NCI-H526 treated with DMSO at 0.1 percent for 48 hours (cell line): ENCODE results near the gene OSTC.
A peak's percentile ranks its signal among the peaks of the same experiment; 100 is the strongest.

Experiments
- DNase-seq: peaks from one replicate; lab custom pipeline; 2025; lab: John Stamatoyannopoulos, UW

The OSTC gene

GRCh38 chr4:108650212-108651013, at the start of gene OSTC:
OSTC (plus strand) TSS chr4:108650599; CDS start chr4:108650656, 57 bp downstream.
- DNase-seq: peak; percentile 97

DNA sequence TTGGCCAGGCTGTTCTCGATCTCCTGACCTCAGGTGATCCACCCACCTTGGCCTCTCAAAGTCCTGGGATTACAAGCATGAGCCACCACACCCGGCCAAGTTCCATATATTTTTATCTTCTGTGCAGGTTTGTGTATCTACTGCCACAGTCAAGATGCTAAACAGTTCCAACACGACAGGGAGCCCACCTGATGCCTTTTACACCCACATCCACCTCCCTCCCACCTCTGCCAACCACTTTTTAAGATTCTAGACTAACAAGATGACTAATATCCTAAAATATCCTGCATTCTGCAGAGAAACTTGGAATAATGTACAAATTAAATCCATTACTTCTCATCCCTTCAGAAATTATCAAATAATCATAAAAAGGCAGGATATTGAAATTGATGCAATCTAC, 49.3 kb upstream of the OSTC start:
- no peak for DNase-seq

DNA sequence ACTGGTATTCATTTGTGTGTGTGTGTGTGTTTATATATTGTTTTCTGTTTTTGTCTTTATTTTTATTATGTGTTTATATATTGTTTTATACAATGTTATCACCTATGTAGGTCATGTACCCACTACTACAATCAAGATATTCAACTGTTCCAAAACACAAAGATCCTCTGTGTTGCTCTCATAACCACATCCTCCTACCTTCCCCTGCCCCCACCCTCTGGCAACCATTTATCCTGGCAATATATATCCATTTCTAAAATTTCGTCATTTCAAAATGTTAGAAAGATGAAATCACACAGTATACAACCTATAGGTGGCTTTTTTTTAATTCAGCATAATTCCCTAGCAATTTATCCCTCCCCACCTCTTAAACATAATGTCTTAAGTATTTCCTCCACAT, 48.9 kb upstream of the OSTC start:
- no peak for DNase-seq

DNA sequence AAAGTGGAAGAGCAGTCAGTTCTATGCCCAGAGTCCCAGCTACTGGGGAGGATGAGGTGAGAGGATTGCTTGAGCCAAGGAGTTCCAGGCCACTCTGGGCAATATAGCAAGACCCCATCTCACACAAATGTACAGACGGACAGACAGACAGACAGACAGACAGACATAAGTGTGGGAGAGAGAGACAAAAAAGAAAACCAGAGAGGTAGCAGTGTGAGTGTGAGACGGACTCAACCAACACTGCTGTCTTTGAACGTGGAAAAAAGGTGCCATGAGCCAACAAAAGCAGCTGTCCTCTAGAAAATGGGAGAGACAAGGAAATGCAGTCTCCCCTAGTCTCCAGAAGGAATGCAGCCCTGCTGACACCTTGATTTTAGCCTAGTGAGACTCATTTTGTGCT, 48.2 kb upstream of the OSTC start:
- DNase-seq: no peak

DNA sequence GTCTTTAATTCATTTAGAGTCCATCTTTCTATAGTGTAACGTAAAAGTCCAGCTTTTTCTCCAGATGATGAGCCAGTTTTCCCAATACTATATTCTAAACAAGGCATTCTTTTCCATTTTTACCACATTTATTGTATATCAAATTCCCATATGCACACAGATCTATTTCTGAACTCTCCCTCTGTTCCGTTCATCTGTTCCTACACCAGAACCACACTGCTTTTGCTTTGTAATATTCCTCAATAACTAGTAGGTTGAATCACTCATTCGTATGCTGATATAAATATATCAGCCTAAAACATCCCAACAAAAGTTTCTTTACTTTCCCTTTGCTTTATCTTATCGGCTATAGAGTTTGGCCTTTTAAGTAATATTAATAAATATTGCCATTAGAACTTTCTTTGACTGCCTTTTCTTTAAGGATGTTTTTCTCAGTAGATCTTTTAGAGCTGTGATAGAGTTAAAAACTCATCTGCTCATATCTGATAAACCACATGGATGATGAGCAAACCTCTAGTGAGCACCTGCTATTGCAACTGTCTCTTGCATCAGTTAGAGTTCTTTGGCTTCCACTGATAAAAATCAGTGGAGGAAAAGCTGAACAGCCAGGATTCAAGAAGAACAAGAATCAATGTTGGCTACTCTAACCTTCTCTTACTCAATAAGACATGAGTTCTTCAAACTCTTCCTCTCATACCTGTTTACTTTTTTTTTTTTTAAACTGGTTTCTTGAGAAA, 43.2 kb upstream of the OSTC start:
- DNase-seq: no peak

DNA sequence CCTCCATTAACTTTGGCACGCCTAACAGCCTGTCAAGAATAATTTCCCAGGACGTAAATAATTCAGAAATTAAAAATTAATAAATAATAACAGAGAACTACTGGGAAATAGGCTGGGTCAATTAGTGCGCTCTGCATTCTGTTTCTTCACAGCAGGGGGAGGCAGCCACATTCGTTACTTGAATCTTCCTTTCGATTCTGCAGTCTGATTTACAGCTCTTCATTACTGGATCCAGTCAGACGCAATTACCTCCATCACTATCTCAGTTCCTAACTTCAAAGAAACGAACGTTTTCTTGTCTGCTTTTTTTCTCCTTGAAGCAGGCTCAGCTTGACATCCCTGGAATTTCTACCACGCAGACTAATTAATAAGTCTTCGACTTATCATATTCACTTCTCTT, 39.0 kb upstream of the OSTC start:
- DNase-seq: no peak

DNA sequence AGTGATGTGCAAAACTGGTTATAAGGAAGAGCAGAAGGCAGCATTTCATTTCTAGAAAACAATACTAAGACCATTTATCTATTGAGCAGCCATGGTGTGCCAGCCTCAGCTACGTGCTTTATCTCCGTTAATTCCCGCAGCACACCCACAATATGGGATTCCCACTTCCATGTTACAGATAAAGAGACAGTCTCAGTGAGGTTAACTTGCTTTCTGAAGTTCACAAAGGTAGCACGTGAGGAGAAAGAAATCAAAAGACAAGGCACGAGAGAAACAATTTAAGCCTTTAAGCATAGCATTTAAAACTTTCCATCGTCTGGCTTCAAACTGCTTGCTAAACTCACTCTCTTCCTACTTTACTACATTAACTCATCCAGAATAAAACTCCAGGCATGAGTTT, 38.0 kb upstream of the OSTC start:
- DNase-seq: no peak

DNA sequence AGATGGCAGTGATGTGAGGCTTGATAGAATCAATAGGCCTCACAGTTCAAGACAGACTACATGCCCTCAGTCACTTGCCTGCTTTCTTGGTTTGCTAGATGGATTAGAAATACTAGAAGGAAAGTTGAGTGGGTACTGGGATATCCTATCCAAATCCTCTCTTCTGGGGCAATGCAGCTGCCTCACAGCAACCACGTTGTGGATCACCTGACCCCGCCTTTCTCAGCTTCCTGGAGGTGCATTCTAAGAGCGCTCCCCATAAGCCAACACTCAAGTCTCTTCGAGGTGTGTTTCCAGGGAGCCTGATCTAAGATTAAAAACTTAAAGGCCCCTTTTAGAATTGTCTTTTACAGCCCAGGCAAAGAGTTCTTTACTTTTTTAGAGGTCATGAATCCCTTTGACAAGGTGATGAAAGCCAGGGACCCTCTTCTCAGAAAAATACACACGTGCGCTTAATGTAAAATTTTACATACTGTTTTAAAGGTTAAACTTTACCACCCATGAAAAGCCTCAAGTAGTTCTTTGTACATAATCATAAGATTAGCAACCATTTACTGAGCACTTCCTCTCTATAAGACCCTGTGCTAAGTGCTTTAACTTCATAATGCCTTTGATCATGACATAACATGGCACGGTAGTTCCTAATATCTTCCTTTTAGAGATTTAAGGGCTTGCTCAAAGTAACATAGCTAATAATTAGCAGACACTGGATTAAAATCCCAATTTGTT, 30.9 kb upstream of the OSTC start:
- no peak for DNase-seq

- DNase-seq: peak; percentile 93
These were observed 30.1 kb upstream of the OSTC start, which contains the start of gene RPL34 for GRCh38 chr4:108620101-108620932. RPL34 (plus strand) TSS chr4:108620576; CDS start chr4:108621960, 1,384 bp downstream.

DNA sequence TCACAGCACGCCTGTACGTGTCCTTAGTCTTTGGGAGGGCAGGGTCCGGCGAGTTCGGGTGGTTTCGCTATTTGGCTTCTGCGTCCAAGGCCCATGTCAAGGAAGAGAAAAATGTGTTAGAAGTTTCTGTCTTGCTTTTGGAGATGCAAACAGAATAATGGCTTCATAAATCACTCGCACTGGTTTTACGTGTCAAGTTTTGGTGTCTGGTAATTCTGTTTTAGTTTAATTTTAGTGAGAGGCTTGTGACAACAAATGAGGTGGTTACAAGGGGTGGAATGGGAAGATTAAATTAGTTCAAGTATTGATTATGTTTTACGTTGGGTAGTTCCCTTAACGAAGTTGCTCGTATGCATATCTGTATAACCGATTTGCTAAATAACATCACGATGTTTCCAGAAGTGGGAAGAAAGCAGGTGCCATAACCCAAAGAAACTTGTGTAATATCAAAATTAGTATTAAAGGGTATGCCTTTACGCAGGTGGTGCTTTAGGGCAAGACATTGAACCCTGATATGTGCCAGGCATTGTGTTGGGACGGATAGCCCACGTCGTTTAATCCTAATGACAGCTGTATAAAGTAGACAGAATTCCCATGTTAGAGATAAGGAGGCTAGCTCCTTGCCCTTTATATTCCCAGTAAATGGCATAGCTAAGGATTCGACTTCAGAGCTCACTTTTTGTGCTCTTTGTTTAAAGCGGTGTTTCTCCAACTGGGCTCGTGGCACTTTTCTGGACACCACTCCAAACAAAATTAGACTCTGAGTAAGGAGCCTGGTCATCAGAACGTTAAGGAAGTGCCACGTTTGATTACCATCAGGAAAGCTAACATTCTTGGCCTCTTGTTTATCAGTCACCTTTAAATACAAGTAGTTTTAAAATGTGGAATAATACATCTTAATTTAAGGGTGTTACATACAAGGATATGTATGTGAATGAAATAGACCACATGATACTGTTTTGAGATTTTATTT, 29.2 kb upstream of the OSTC start:
- no peak for DNase-seq

DNA sequence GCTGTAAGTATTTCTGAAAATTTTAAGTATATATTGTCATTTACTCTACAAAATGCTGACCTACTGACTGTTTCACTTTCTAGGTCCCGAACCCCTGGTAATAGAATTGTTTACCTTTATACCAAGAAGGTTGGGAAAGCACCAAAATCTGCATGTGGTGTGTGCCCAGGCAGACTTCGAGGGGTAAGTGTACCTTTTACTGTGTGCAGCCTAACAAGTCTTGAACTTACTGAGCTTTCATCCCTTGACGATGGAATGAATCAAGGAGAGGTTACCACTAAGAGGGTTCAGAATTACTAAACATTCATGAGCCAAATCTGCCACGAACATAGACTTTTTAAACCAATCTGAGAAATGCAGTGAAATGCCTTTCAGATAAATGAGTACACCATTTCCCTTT, 28.4 kb upstream of the OSTC start:
- DNase-seq: no peak

DNA sequence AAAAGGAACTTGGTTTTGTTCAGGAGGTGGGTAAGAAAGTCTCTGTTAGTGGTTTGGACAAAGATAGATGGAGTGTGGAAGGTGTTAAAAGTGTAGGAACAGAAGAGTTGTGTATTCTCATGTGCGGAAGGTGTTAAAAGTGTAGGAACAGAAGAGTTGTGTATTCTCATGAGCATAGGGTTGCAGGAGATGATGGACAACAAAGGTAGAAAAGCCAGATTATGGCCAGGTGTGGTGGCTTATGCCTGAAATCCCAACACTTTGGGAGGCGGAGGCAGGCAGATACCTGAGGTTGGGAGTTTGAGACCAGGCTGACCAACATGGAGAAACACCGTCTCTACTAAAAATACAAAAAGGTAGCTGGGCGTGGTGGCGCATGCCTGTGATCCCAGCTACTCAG, 27.6 kb upstream of the OSTC start:
- no peak for DNase-seq

DNA sequence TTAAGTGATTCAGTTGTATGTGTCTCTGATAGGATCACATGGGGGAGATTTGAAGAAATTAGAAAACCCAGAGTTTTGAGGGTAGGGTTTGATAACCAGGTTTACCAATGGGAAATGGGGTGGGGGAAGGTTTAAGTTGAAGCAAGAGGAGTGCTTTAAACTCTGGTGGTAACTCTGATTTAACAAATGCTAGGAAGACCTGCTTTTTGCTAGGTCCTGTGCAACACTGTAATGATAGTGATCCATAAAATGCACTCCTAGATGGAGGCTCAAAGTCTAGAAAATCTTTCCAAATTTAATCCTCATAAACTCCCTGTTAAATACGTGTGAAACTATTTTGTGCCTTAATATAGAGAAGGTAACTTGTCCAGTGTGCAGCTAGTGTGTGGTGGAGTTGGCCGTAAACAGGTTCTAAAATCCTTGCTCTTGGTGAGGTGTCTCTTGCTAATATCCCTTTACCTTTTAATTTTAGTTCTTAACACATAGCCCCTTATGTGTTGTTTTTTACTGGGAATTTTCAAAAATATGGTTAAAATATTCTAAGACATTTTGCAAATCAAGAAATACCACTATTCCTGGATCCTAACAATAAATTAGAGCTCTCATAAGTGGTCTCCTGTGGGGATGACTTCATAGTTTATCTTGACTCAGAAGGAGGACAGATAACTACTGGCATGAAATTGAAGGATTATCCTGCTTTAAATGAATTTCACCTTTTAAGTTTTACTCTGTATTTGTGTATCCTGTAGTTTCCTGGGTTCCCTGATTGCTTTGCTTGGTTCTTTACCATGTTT, 25.9 kb upstream of the OSTC start:
- DNase-seq: no peak

- DNase-seq: no peak
These were observed 24.3 kb upstream of the OSTC start for GRCh38 chr4:108626056-108626455.

DNA sequence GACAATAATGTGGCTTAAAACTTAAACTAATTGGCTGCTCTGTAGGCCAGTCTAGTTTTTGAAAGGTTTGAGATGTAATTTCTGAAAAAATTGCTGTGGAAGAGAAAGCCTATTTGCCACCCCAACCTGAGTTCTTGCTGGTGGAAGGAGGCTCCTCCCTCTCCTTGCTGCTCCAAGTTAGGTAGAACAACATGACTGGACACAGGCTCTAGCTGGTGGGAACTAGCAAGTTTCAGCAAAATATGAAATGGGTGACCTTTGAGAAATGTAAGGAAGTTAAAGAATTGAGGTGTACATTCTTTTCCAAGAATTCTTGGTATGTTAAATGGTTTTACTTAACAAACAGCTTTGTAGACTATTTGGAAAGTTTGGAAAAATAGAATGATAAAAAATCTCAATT, 22.0 kb upstream of the OSTC start:
- DNase-seq: no peak

GRCh38 chr4:108635070-108635655, 15.2 kb upstream of the OSTC start:
- DNase-seq: no peak

DNA sequence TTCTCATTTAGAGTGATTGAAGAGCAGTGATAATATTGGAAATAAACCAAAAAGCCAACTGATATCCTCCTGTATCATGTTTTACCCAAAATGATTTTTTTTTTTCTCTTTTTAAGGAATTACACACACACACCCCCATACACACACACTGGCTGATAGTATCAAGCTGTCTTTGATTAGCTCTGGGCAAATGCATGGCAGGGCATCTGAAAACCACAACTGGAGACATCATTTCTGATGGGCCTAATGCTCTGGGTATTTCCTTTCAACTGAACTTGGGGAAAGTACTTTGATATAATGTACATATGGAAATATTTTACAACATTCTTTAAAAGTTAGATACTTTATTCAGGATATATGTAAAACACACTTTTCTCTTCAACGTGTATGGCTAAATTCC, 14.2 kb upstream of the OSTC start:
- DNase-seq: no peak

GRCh38 chr4:108637856-108638255, 12.5 kb upstream of the OSTC start:
- DNase-seq: no peak

DNA sequence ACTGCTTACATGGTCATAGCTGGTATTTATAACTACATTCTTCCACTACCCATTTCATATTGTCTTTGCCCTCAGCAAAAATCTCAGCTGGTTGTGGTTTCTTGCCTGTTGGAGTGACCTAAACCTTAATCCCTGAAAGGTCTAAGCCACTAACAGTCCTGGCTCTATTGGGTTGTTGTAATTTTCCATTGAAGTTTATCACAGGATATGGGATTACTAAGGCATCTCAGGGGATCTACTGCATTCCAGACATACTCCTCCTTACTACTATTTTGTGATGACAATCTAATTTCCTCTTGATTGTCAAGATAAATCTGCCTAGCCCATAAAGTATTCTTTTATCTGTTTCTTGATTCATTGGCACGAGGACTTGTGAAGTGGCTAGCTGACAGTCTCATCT, 6.2 kb upstream of the OSTC start:
- DNase-seq: no peak
